Uterus (tissue), 4 donors: ENCODE data around the gene ECM2. TPM values are rescaled to one million over a fixed set of nuclear protein-coding genes. Genes with fewer than 3 reads are reported as not detected.
A peak's percentile ranks its signal among the peaks of the same experiment; 100 is the strongest.

ENCODE experiments used
- DNase-seq, 2 donors: peaks; one replicate each; pipeline ENCODE4 v3.0.0-alpha.2; 2019 to 2020
- H3K27ac ChIP-seq, 2 donors: fragments of 200-600 bp; sonication (generic); 1 replicate in 1 of 2; 2 replicates in 1 of 2; pipeline ENCODE4 v1.5.1; 2016 to 2018
- H3K27me3 ChIP-seq, 2 donors: fragments of 200-600 bp; sonication (generic); one replicate each; pipeline ENCODE4 v1.5.1; 2018 to 2019; ENCODE audit warnings: control low read depth in 1 of 2
- H3K36me3 ChIP-seq, 2 donors: fragments of 200-600 bp; sonication (generic); one replicate each; pipeline ENCODE4 v1.5.1; 2019; ENCODE audit warnings: control low read depth in 1 of 2
- H3K4me1 ChIP-seq, 2 donors: fragments of 200-600 bp; sonication (generic); one replicate each; pipeline ENCODE4 v1.5.1; 2018 to 2019; ENCODE audit warnings: control low read depth in 1 of 2
- H3K4me3 ChIP-seq, 2 donors: fragments of 200-600 bp; sonication (generic); 1 replicate in 1 of 2; 2 replicates in 1 of 2; pipeline ENCODE4 v1.5.1; 2018 to 2019; ENCODE audit warnings: mild to moderate bottlenecking in 1 of 2
- H3K9me3 ChIP-seq, 2 donors: fragments of 200-600 bp; sonication (generic); one replicate each; pipeline ENCODE4 v1.5.1; 2019; ENCODE audit warnings: control low read depth in 1 of 2
- CTCF ChIP-seq, 4 experiments: fragments of 200-600 bp in 2 of 4; fragments of 450-650 bp in 2 of 4; sonication (generic) in 2 of 4; IDR thresholded peaks; one replicate each; pipeline ENCODE4 v1.5.1; 2016 to 2019; ENCODE audit warnings: antibody characterized with exemption in 4 of 4, mild to moderate bottlenecking in 2 of 4, moderate library complexity in 1 of 4
- POLR2A ChIP-seq, 2 donors: fragments of 450-650 bp; IDR thresholded peaks; one replicate each; pipeline ENCODE4 v1.6.1; 2016; ENCODE audit warnings: antibody characterized with exemption in 2 of 2, mild to moderate bottlenecking in 1 of 2, moderate library complexity in 1 of 2
- intact Hi-C: fragments of 100-400 bp; cut with DNase I; formaldehyde crosslinking; loops from one replicate; pipeline ENCODE4 v1.15.1; 2023; ENCODE audit warnings: low total_unique reads
- total RNA-seq, 4 donors: library from RNA; depleted of rRNA in 3 of 4; stranded (reverse); fragments of >200 nt in 3 of 4; gene quantifications; one replicate each; pipeline versions ENCODE4 v1.1.0 to v1.2.4, GENCODE V29; 2014 to 2023
- donor health status: DM: yes; HTN: yes; CAD: no.

Gene ECM2
- total RNA-seq, 4 donors from 2014 or later, result 21.8 to 34.0 (median 27.7) TPM

GRCh38 chr9:92493749-92494387 lies 41.9 kb downstream of the ECM2 start:
- no peak for DNase-seq
- TF ChIP-seq CTCF (IDR thresholded peaks at IDR 0.05), result no peak
- TF ChIP-seq POLR2A (IDR thresholded peaks at IDR 0.05), result no peak
- intact Hi-C loops, result no loop called here
- H3K9me3 ChIP-seq, result no peaks in the 10 kb centered on the region
- H3K27ac ChIP-seq, result peak overlapping the region; percentile 0 to 14
- no peak overlapping the region for H3K4me3 ChIP-seq
- H3K27me3 ChIP-seq, result no peaks in the 10 kb centered on the region
- peaks cover 0 to under 1% of the 10 kb centered on the region in 2 donors for H3K4me1 ChIP-seq
- H3K36me3 ChIP-seq, result no peaks in the 10 kb centered on the region

DNA sequence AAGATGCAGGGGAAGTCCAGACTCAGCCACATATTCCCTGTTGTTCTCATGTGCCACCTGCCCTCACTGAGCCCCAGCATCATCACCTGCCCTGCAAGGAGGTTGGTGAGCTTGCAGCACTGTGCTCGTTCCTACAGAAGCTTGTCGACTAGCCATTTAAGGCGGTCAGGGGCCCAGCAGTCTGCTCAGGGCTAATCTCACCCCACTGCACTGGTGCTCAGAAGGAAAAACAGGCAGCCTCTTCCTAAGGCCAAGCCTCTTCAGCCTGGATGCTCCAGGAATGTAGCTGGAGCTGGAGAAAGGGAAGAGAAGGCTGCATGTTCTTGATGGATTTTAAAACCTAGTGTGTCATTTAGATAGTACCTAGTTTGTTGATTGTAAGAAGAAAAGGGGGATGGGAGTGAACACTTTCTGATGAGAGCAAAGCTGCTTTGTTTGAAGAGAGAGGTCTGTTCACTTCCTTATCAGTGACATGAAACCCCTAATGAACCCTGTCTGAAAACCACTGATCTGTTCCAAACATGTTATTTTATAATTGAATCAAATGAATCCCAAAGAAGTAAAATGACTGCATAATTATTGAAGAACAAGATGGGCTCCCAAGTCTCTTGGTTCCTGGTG lies 42.9 kb downstream of the ECM2 start:
- no peaks in the 10 kb centered on the region for H3K27me3 ChIP-seq
- H3K9me3 ChIP-seq, result no peaks in the 10 kb centered on the region
- H3K4me3 ChIP-seq, result no peak overlapping the region
- TF ChIP-seq POLR2A (IDR thresholded peaks at IDR 0.05) (no peak), CTCF (IDR thresholded peaks at IDR 0.05) (no peak)
- H3K4me1 ChIP-seq, result peaks cover 0 to 5% of the 10 kb centered on the region in 2 donors
- H3K36me3 ChIP-seq, result no peaks in the 10 kb centered on the region
- H3K27ac ChIP-seq, result peak overlapping the region in 1 of 2 donors; percentile 14
- DNase-seq, result no peak
- intact Hi-C loops, result no loop called here

GRCh38 chr9:92488681-92489550 lies 46.9 kb downstream of the ECM2 start:
- intact Hi-C loops, result no loop called here
- peak overlapping the region in 1 of 2 donors; percentile 6 for H3K27ac ChIP-seq

DNA sequence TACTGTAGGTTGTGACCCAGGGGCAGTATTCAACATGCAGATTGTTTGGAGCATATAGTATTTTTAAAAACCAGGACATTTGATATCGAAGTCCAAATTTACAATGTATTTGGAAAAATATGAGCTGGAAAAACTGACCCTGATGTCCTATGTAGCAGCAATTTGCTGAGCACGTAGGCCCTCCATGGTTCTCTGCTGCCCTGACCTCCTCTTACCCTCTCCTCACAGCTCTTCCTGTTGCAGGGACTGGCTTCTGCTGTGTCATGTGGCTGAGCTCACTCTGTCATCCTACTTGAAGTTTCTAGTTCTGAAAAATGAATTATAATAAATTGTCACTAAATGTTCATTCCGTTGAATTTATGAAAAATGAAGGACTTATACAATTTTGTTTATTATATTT lies 49.4 kb downstream of the ECM2 start:
- H3K27me3 ChIP-seq, result no peaks in the 10 kb centered on the region
- H3K36me3 ChIP-seq, result no peaks in the 10 kb centered on the region
- no peak overlapping the region for H3K4me3 ChIP-seq
- TF ChIP-seq POLR2A (IDR thresholded peaks at IDR 0.05) (no peak), CTCF (IDR thresholded peaks at IDR 0.05) (no peak)
- H3K9me3 ChIP-seq, result no peaks in the 10 kb centered on the region
- H3K27ac ChIP-seq, result no peak overlapping the region
- no peak for DNase-seq
- H3K4me1 ChIP-seq, result peaks cover 0 to 5% of the 10 kb centered on the region in 2 donors
- intact Hi-C loops, result no loop called here

More at GRCh38 chr9:92488681-92489550, 46.9 kb downstream of the ECM2 start:
- Histone ChIP-seq H3K4me3 (no peak overlapping the region), H3K4me1 (peaks cover 0 to 5% of the 10 kb centered on the region in 2 donors), H3K9me3 (no peaks in the 10 kb centered on the region), H3K36me3 (no peaks in the 10 kb centered on the region), H3K27me3 (no peaks in the 10 kb centered on the region)
- no peak for DNase-seq
- TF ChIP-seq CTCF (IDR thresholded peaks at IDR 0.05) (no peak), POLR2A (IDR thresholded peaks at IDR 0.05) (no peak)
